Thoracic aorta (tissue), 2 donors: Measurements from ENCODE around the gene LGALS12. TPM values are rescaled to one million over a fixed set of nuclear protein-coding genes. Genes with fewer than 3 reads are reported as not detected.

ENCODE experiments used
- ATAC-seq: fragments of 150-250 bp; one replicate; pipeline ENCODE4 v1.8.0; 2017; ENCODE audit warnings: low read depth; ENCODE audit not compliant: insufficient number of reproducible peaks, low FRiP score
- DNase-seq: peaks from one replicate; pipeline ENCODE4 v3.0.0-alpha.2; 2020; ENCODE audit warnings: low spot score
- H3K27ac ChIP-seq, 2 donors: fragments of 200-600 bp; sonication (generic); 1 replicate in 1 of 2; 2 replicates in 1 of 2; pipeline ENCODE4 v1.5.1; 2016; ENCODE audit warnings: mild to moderate bottlenecking in 2 of 2, moderate library complexity in 2 of 2
- H3K27me3 ChIP-seq: fragments of 200-600 bp; sonication (generic); replicated peaks from 2 replicates; pipeline ENCODE4 v1.6.0; 2016; ENCODE audit warnings: mild to moderate bottlenecking; ENCODE audit not compliant: insufficient read depth
- H3K36me3 ChIP-seq: fragments of 200-600 bp; sonication (generic); one replicate; pipeline ENCODE4 v1.5.1; 2016
- H3K4me1 ChIP-seq, 2 donors: fragments of 200-600 bp; sonication (generic); 1 replicate in 1 of 2; 2 replicates in 1 of 2; pipeline versions ENCODE4 v1.5.1 to v1.6.0; 2016; ENCODE audit warnings: low read depth in 2 of 2, mild to moderate bottlenecking in 1 of 2; ENCODE audit not compliant: control insufficient read depth in 1 of 2
- H3K4me3 ChIP-seq: fragments of 200-600 bp; sonication (generic); 2 replicates; pipeline ENCODE4 v1.5.1; 2016; ENCODE audit warnings: mild to moderate bottlenecking
- H3K9me3 ChIP-seq: fragments of 200-600 bp; sonication (generic); 2 replicates; pipeline ENCODE4 v1.5.1; 2016
- total RNA-seq, 2 donors: library from RNA; depleted of rRNA; stranded (reverse); fragments of >200 nt; gene quantifications; one replicate each; pipeline versions ENCODE4 v1.1.0 to v1.2.3, GENCODE V29; 2016
- TF ChIP-seq, protein P1 (sequence below): fragments of 200-600 bp; sonication (generic); IDR thresholded peaks from one replicate; pipeline ENCODE4 v1.5.1; 2019; ENCODE audit warnings: antibody characterized with exemption

Gene LGALS12
- total RNA-seq, 2 donors from 2014 or later: 0.54 TPM; not detected in 1

DNA sequence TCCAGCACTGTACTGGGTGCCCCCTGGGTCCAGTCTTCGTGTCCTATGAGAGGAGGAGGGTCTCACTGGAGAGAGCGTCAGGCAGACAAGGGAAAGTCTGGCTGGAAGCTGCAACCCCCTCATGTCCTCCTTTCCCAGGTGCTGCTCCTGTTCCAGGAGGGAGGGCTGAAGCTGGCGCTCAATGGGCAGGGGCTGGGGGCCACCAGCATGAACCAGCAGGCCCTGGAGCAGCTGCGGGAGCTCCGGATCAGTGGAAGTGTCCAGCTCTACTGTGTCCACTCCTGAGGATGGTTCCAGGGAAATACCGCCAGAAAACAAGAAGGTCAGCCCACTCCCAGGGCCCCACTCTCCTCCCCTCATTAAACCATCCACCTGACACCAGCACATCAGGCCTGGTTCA lies 10.2 kb downstream of the LGALS12 start:
- TF ChIP-seq, protein P1, sequence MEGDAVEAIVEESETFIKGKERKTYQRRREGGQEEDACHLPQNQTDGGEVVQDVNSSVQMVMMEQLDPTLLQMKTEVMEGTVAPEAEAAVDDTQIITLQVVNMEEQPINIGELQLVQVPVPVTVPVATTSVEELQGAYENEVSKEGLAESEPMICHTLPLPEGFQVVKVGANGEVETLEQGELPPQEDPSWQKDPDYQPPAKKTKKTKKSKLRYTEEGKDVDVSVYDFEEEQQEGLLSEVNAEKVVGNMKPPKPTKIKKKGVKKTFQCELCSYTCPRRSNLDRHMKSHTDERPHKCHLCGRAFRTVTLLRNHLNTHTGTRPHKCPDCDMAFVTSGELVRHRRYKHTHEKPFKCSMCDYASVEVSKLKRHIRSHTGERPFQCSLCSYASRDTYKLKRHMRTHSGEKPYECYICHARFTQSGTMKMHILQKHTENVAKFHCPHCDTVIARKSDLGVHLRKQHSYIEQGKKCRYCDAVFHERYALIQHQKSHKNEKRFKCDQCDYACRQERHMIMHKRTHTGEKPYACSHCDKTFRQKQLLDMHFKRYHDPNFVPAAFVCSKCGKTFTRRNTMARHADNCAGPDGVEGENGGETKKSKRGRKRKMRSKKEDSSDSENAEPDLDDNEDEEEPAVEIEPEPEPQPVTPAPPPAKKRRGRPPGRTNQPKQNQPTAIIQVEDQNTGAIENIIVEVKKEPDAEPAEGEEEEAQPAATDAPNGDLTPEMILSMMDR: no peak
- no peaks in the 10 kb centered on the region for H3K27me3 ChIP-seq

DNA sequence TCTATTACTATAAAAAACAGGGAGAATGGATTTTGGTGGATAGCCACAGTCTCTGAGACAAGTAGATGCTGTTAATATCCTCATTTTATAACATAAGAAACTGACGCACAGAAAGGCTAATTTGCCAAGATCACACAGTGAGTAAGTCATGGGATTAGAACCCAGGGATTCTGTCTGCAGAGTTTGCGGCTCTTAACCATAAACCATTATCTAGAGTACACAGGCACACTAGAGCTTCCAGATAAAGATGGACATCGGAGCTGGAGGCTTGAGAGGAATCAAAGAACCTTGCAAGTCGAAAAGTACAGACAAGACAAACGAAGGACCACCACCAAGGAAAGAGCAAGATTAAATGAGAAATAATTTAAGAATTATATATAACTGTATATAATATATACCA lies 11.3 kb downstream of the LGALS12 start:
- Histone ChIP-seq H3K27ac (no peak overlapping the region), H3K4me3 (no peak overlapping the region), H3K36me3 (no peaks in the 10 kb centered on the region), H3K9me3 (no peaks in the 10 kb centered on the region), H3K27me3 (no peaks in the 10 kb centered on the region), H3K4me1 (no peaks in the 10 kb centered on the region)
- ATAC-seq (no peak), DNase-seq (no peak)
- TF ChIP-seq, protein P1: no peak

More for the DNA sequence above, 10.2 kb downstream of the LGALS12 start:
- Histone ChIP-seq H3K36me3 (no peaks in the 10 kb centered on the region), H3K9me3 (no peaks in the 10 kb centered on the region), H3K4me3 (no peak overlapping the region), H3K4me1 (no peaks in the 10 kb centered on the region), H3K27ac (no peak overlapping the region)
- DNase-seq (no peak), ATAC-seq (no peak)

DNA sequence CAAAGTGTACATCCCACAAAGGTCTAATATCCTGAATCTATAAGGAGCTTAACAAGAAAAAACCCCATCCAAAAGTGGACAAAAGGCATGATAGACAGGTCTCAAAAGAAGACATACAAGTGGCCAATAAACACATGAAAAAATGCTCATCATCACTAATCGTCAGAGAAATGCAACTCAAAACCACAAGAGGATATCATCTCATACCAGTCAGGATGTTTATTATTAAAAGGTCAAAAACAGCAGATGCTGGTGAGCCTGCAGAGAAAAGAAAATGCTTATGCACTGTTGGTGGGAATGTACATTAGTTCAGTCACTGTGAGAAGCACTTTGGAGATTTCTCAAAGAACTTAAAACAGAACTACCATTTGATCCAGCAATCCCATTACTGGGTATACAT lies 12.7 kb downstream of the LGALS12 start:
- no peak overlapping the region for H3K27ac ChIP-seq
- no peak for ATAC-seq
- no peaks in the 10 kb centered on the region for H3K36me3 ChIP-seq
- H3K4me3 ChIP-seq: no peak overlapping the region
- H3K9me3 ChIP-seq: no peaks in the 10 kb centered on the region
- no peaks in the 10 kb centered on the region for H3K4me1 ChIP-seq
- TF ChIP-seq, protein P1: no peak
- H3K27me3 ChIP-seq: no peaks in the 10 kb centered on the region
- DNase-seq: no peak

DNA sequence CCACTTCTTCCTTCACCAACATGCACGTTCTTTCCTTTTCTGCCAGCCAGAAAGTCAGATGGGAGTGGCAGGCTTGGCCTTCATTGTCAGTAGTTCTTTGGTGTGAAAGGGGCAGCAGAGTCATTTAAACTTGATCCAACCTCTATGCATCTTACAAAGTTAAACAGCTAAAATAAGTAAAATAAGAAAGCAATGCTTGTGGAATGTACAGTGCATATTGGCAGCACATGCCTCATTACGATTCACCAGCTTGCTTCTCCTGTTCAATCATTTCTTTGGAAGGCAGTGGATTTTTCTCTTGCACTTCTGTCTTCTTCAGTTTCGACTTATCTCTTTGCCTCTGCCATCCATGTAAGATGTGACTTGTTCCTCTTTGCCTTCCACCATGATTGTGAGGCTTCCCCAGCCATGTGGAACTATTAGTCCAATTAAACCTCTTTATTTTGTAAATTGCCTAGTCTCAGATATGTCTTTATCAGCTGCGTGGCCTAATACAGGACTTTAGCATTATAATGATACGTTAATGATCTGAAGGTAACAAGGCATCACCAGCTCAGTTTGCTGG lies 14.8 kb downstream of the LGALS12 start:
- H3K9me3 ChIP-seq: no peaks in the 10 kb centered on the region
- H3K4me3 ChIP-seq: no peak overlapping the region
- no peaks in the 10 kb centered on the region for H3K27me3 ChIP-seq
- ATAC-seq (no peak), DNase-seq (no peak)
- TF ChIP-seq, protein P1: no peak
- no peaks in the 10 kb centered on the region for H3K36me3 ChIP-seq
- H3K27ac ChIP-seq: no peak overlapping the region
- no peaks in the 10 kb centered on the region for H3K4me1 ChIP-seq

DNA sequence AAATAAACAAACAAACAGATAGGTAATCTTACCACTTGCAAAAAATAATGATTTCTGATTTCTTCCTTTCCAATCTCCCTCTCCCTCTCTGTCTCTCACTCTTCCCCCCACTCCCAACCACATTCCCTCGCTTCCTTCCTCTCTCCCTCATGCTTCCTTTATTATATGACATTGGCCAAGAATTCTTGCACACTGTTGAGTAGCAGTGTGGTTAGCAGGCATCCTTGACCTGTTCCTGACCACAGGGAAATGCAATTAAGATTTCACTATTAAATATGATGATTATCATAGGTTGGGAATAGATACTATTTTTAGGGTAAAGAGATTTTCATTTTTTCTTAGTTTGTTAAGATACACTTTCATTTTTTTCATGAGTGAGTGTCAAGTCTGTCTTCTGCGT lies 16.0 kb downstream of the LGALS12 start:
- H3K27me3 ChIP-seq: no peaks in the 10 kb centered on the region
- H3K36me3 ChIP-seq: no peaks in the 10 kb centered on the region
- no peak overlapping the region for H3K4me3 ChIP-seq
- H3K9me3 ChIP-seq: no peaks in the 10 kb centered on the region
- H3K27ac ChIP-seq: no peak overlapping the region
- ATAC-seq (no peak), DNase-seq (no peak)
- H3K4me1 ChIP-seq: no peaks in the 10 kb centered on the region
- TF ChIP-seq, protein P1: no peak
